Ovary (tissue), 9 donors: ENCODE data around the gene RBM47. TPM values are rescaled to one million over a fixed set of nuclear protein-coding genes. Genes with fewer than 3 reads are reported as not detected.

Experiments used
- DNase-seq, 5 donors: peaks; one replicate each; pipeline ENCODE4 v3.0.0-alpha.2; 2019 to 2020
- H3K27ac ChIP-seq, 2 donors: fragments of 200-600 bp; one replicate each; pipeline versions ENCODE4 v1.5.1 to v1.8.0; 2019 to 2022
- H3K27me3 ChIP-seq: fragments of 200-600 bp; one replicate; pipeline ENCODE4 v1.8.0; 2022
- H3K36me3 ChIP-seq: fragments of 200-600 bp; sonication (generic); one replicate; pipeline ENCODE4 v1.5.1; 2019
- H3K4me1 ChIP-seq: one replicate; pipeline ENCODE4 v1.8.1; 2013; ENCODE audit warnings: mild to moderate bottlenecking, moderate library complexity; ENCODE audit not compliant: insufficient read depth
- H3K4me3 ChIP-seq: fragments of 200-600 bp; sonication (generic); one replicate; pipeline ENCODE4 v1.5.1; 2017
- H3K9me3 ChIP-seq, 2 donors: fragments of 200-600 bp in 1 of 2; sonication (generic) in 1 of 2; one replicate each; pipeline versions ENCODE4 v1.5.1 to v1.8.1; 2013 to 2019; ENCODE audit warnings: mild to moderate bottlenecking in 1 of 2, moderate library complexity in 1 of 2
- CTCF ChIP-seq, 3 donors: fragments of 450-650 bp in 2 of 3; fragments of 200-600 bp in 1 of 3; IDR thresholded peaks; one replicate each; pipeline versions ENCODE4 v1.5.1 to v1.8.0; 2016 to 2022; ENCODE audit warnings: antibody characterized with exemption in 3 of 3, mild to moderate bottlenecking in 1 of 3
- EP300 ChIP-seq: sonication (generic); formaldehyde crosslinking; IDR thresholded peaks from one replicate; pipeline ENCODE4 v1.6.1; 2017; ENCODE audit warnings: antibody characterized with exemption
- POLR2A ChIP-seq: fragments of 450-650 bp; IDR thresholded peaks from one replicate; pipeline ENCODE4 v1.6.1; 2017; ENCODE audit warnings: antibody characterized with exemption, mild to moderate bottlenecking, moderate library complexity
- WGBS, 3 donors: extraction: QIAGEN DNeasy Blood & Tissue Kit in 1 of 3; methylation state at CpG; one replicate each; pipeline versions ENCODE4 v1.1.5 to v1.1.7; 2013 to 2017; 5-methylcytosine and 5-hydroxymethylcytosine counted together
- intact Hi-C, 4 donors: fragments of 100-400 bp; cut with DNase I; formaldehyde crosslinking; loops; one replicate each; pipeline versions ENCODE4 v1.11.0 to v1.15.1; 2022 to 2023
- polyA plus RNA-seq, 2 donors: library from polyadenylated mRNA; stranded (reverse); fragments of 200-250 nt in 1 of 2; fragments of 350-450 nt in 1 of 2; fragmentation: Illumina TruSeq in 1 of 2; extraction: RNeasy Lipid Tissue Mini Kit (QIAGEN cat#74804) in 1 of 2; gene quantifications; one replicate each; pipeline ENCODE4 v1.2.3, GENCODE V29; 2013 to 2014
- total RNA-seq, 7 donors: library from RNA; depleted of rRNA in 2 of 7; stranded (reverse); fragments of >200 nt in 2 of 7; fragmentation: NEBNext Ultra II Directional in 3 of 7; extraction: Animal tissue kit (Norgen Biotek cat#: 25700) in 3 of 7; gene quantifications; one replicate each; pipeline versions ENCODE4 v1.1.0 to v1.2.4, GENCODE V29; 2016 to 2023
- donor health status: DM: no; HTN: no; CAD: no; lungs with moderate emphysema.
- donor health status: DM: no; HTN: no; CAD: no.
- donor health status: Bipolar disorder and iron deficiency.
- donor health status: DM: yes; HTN: yes; CAD: no.
- donor health status: DM: no; HTN: no; CAD: no.
- donor health status: DM: yes; HTN: yes; CAD: no.

RBM47 gene
- total and polyA plus RNA-seq, 9 donors, result 2.7 to 92.8 (median 10.3) TPM

GRCh38 chr4:40421839-40422708 lies 207.6 kb downstream of the RBM47 start:
- no peak for DNase-seq
- Histone ChIP-seq H3K4me1 (no peaks in the 10 kb centered on the region), H3K27ac (no peak overlapping the region), H3K36me3 (no peaks in the 10 kb centered on the region), H3K27me3 (no peaks in the 10 kb centered on the region), H3K9me3 (no peaks in the 10 kb centered on the region), H3K4me3 (no peak overlapping the region)
- WGBS, 3 donors, result 83 to 85% (median 85%) methylated on average over 7 of the region's 7 CpGs
- TF ChIP-seq CTCF (IDR thresholded peaks at IDR 0.05) (no peak), EP300 (no peak), POLR2A (no peak)
- intact Hi-C loops, result no loop called here

GRCh38 chr4:40419231-40419912 lies 210.3 kb downstream of the RBM47 start:
- no peak overlapping the region for H3K27ac ChIP-seq
- no peaks in the 10 kb centered on the region for H3K4me1 ChIP-seq
- no peaks in the 10 kb centered on the region for H3K27me3 ChIP-seq
- H3K36me3 ChIP-seq, result no peaks in the 10 kb centered on the region
- TF ChIP-seq CTCF (IDR thresholded peaks at IDR 0.05) (no peak), POLR2A (no peak), EP300 (no peak)
- no peak for DNase-seq
- H3K9me3 ChIP-seq, result no peaks in the 10 kb centered on the region
- H3K4me3 ChIP-seq, result no peak overlapping the region
- intact Hi-C loops, result no loop called here
- WGBS, 3 donors, result 25 to 43% (median 26%) methylated on average over 6 of the region's 6 CpGs

GRCh38 chr4:40418430-40419230 lies 211.0 kb downstream of the RBM47 start:
- no peak for TF ChIP-seq CTCF (IDR thresholded peaks at IDR 0.05)
- no peak for TF ChIP-seq POLR2A
- TF ChIP-seq EP300, result no peak
- Histone ChIP-seq H3K36me3 (no peaks in the 10 kb centered on the region), H3K27me3 (no peaks in the 10 kb centered on the region), H3K27ac (no peak overlapping the region), H3K9me3 (no peaks in the 10 kb centered on the region), H3K4me1 (no peaks in the 10 kb centered on the region), H3K4me3 (no peak overlapping the region)
- no peak for DNase-seq
- 72 to 76% (median 72%) methylated on average over 6 of the region's 6 CpGs for WGBS, 3 donors
- intact Hi-C loops, result no loop called here

- WGBS, 3 donors, result 92 to 93% (median 93%) methylated on average over 5 of the region's 5 CpGs
- no peak overlapping the region for H3K4me3 ChIP-seq
- no peaks in the 10 kb centered on the region for H3K36me3 ChIP-seq
- H3K9me3 ChIP-seq, result no peaks in the 10 kb centered on the region
- no peak overlapping the region for H3K27ac ChIP-seq
- no peaks in the 10 kb centered on the region for H3K27me3 ChIP-seq
- no peak for DNase-seq
- H3K4me1 ChIP-seq, result no peaks in the 10 kb centered on the region
- TF ChIP-seq EP300, result no peak
- TF ChIP-seq CTCF (IDR thresholded peaks at IDR 0.05), result no peak
- TF ChIP-seq POLR2A, result no peak
- intact Hi-C loops, result no loop called here
Observed at GRCh38 chr4:40417941-40418340, 211.7 kb downstream of the RBM47 start.
